ENCODE results near the gene CAV2. TPM values are rescaled to one million over a fixed set of nuclear protein-coding genes. Genes with fewer than 3 reads are reported as not detected.

The CAV2 gene
- total RNA-seq, 2 donors from 2014 or later, result 23.2 to 49.6 TPM

- Histone ChIP-seq H3K4me1 (replicated peaks) (no peaks in the 10 kb centered on the region), H3K27me3 (replicated peaks; ENCODE audit: insufficient read depth) (no peaks in the 10 kb centered on the region), H3K4me3 (no peak overlapping the region), H3K27ac (no peak overlapping the region), H3K36me3 (no peaks in the 10 kb centered on the region), H3K9me3 (no peaks in the 10 kb centered on the region)
- intact Hi-C loops (cut with DNase I), result no loop called here
- 81% methylated on average over 5 of the region's 5 CpGs for WGBS
- DNase-seq (ENCODE audit: low spot score), result no peak
- no peak for TF ChIP-seq CTCF (IDR thresholded peaks at IDR 0.05)
- no peak for TF ChIP-seq POLR2AphosphoS5 (IDR thresholded peaks at IDR 0.05)
- TF ChIP-seq POLR2A (IDR thresholded peaks at IDR 0.05), result no peak
These were observed 11.5 kb upstream of the CAV2 start for GRCh38 chr7:116487907-116488521.

GRCh38 chr7:116490351-116490750 is 9.2 kb upstream of the CAV2 start:
- no peaks in the 10 kb centered on the region for H3K4me1 ChIP-seq (replicated peaks)
- no peaks in the 10 kb centered on the region for H3K27me3 ChIP-seq (replicated peaks; ENCODE audit: insufficient read depth)
- no peaks in the 10 kb centered on the region for H3K36me3 ChIP-seq
- intact Hi-C loops (cut with DNase I), result no loop called here
- no peak overlapping the region for H3K27ac ChIP-seq
- H3K4me3 ChIP-seq, result no peak overlapping the region
- H3K9me3 ChIP-seq, result no peaks in the 10 kb centered on the region
- TF ChIP-seq POLR2AphosphoS5 (IDR thresholded peaks at IDR 0.05) (no peak), POLR2A (IDR thresholded peaks at IDR 0.05) (no peak), CTCF (IDR thresholded peaks at IDR 0.05) (no peak)
- 86% methylated on average over 2 of the region's 2 CpGs for WGBS
- no peak for DNase-seq (ENCODE audit: low spot score)

GRCh38 chr7:116491887-116492653 is 7.5 kb upstream of the CAV2 start:
- Histone ChIP-seq H3K9me3 (no peaks in the 10 kb centered on the region), H3K4me3 (no peak overlapping the region), H3K36me3 (no peaks in the 10 kb centered on the region), H3K27me3 (replicated peaks; ENCODE audit: insufficient read depth) (no peaks in the 10 kb centered on the region), H3K27ac (no peak overlapping the region), H3K4me1 (replicated peaks) (no peaks in the 10 kb centered on the region)
- intact Hi-C loops (cut with DNase I), result no loop called here
- TF ChIP-seq POLR2AphosphoS5 (IDR thresholded peaks at IDR 0.05) (no peak), CTCF (IDR thresholded peaks at IDR 0.05) (no peak), POLR2A (IDR thresholded peaks at IDR 0.05) (no peak)
- DNase-seq (ENCODE audit: low spot score), result no peak
- 73% methylated on average over 3 of the region's 3 CpGs for WGBS

GRCh38 chr7:116492654-116493109 is 6.9 kb upstream of the CAV2 start:
- WGBS, result 78% methylated on average over 3 of the region's 3 CpGs
- Histone ChIP-seq H3K4me3 (no peak overlapping the region), H3K27ac (no peak overlapping the region), H3K4me1 (replicated peaks) (no peaks in the 10 kb centered on the region), H3K36me3 (no peaks in the 10 kb centered on the region), H3K27me3 (replicated peaks; ENCODE audit: insufficient read depth) (no peaks in the 10 kb centered on the region), H3K9me3 (no peaks in the 10 kb centered on the region)
- no peak for TF ChIP-seq CTCF (IDR thresholded peaks at IDR 0.05)
- TF ChIP-seq POLR2A (IDR thresholded peaks at IDR 0.05), result no peak
- no peak for TF ChIP-seq POLR2AphosphoS5 (IDR thresholded peaks at IDR 0.05)
- DNase-seq (ENCODE audit: low spot score), result no peak
- intact Hi-C loops (cut with DNase I), result no loop called here

GRCh38 chr7:116493449-116493848 is 6.1 kb upstream of the CAV2 start:
- TF ChIP-seq POLR2AphosphoS5 (IDR thresholded peaks at IDR 0.05) (no peak), POLR2A (IDR thresholded peaks at IDR 0.05) (no peak), CTCF (IDR thresholded peaks at IDR 0.05) (no peak)
- no peak for DNase-seq (ENCODE audit: low spot score)
- WGBS, result 40% methylated on average over 1 of the region's 1 CpG
- H3K36me3 ChIP-seq, result no peaks in the 10 kb centered on the region
- no peak overlapping the region for H3K27ac ChIP-seq
- no peaks in the 10 kb centered on the region for H3K9me3 ChIP-seq
- no peaks in the 10 kb centered on the region for H3K27me3 ChIP-seq (replicated peaks; ENCODE audit: insufficient read depth)
- H3K4me1 ChIP-seq (replicated peaks), result no peaks in the 10 kb centered on the region
- no peak overlapping the region for H3K4me3 ChIP-seq
- intact Hi-C loops (cut with DNase I), result no loop called here
